Inflammatory macrophage treated with lipopolysaccharide for 4 hours (primary cell): ENCODE data around the gene PHOX2A.
"Not testable (repeated sequence)": the region's sequence is repeated elsewhere in the genome, so short reads cannot be mapped to it uniquely, and the experiment has no call there.

Source experiments
- DNase-seq: peaks from one replicate; pipeline ENCODE4 v3.0.0-alpha.2; 2020

Gene PHOX2A

DNA sequence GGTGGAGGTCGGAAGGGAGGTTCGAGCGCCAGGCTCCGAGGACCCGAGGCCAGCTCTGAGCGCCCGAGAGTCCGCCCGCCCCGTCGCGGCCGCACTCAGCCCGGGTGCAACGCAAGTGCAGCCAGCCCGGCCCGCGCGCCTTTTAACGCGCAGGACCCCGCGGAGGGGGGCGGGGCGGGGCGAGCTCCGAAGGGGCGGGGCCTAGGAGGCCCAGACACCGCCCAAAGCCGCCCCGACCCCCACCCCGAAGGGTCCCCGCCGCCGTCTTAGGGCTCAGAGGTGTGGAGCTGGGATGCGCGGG is at the start of gene PHOX2A:
TSS of gene PHOX2A (minus strand) at position 117 of the 301 bp plus-strand sequence. CDS start 172 bp downstream, outside the sequence.
- no peak for DNase-seq

DNA sequence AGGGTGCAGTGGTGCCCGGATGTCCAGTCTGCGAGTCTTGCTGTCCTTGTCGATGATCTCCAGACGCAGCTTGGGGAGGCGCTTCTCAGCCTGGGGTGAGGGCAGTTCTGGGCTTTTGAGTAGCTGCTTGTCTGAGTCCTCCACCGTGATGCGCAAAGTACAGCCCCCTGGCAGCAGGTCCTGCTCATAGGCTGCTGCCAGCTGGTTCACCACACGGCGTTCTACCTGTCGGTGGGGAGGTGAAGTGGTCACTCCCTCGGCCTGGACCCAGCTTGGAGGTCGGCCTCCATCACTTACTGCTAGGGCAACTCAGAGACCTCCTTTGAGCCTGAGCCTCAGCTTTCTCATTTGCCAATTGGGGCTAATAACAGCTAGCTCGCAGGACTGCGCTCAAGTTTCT is 49.4 kb upstream of the PHOX2A start:
- no peak for DNase-seq

DNA sequence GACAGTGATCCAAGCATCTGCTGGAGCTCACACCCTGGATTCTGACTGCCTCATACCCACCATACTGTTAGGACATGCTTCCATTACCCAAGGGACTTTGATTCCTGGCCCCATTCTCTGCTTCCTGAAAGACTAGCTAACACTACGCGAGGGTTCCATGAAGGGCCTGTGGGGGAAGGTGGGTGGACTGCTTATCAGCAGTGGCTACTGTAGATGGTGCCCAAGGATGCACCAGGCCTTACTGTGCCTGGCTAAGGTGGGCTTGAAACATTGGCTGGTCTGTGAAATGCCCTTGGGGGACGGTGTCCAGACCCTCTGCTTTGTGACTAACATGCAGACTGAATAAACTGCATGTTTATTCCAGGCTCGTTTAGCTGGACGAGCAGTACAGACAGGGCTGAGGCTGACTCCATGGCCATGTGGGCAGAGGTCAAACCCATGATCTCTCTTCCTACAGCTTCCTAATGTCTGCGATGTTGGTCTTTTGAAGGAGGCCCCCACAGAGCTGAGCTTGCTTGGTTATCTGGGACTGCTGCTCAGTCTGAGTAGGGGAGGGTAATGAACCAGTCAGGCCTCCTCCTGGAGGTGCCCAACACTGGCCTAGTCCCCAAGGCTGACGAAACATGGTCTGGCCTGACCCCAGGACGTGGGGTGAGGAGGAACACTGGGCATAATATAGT is 48.3 kb upstream of the PHOX2A start:
- no peak for DNase-seq

GRCh38 chr11:72290741-72291140 is 46.8 kb upstream of the PHOX2A start:
- peak; percentile 67 for DNase-seq

GRCh38 chr11:72287293-72287692 is 43.3 kb upstream of the PHOX2A start:
- DNase-seq: no peak

DNA sequence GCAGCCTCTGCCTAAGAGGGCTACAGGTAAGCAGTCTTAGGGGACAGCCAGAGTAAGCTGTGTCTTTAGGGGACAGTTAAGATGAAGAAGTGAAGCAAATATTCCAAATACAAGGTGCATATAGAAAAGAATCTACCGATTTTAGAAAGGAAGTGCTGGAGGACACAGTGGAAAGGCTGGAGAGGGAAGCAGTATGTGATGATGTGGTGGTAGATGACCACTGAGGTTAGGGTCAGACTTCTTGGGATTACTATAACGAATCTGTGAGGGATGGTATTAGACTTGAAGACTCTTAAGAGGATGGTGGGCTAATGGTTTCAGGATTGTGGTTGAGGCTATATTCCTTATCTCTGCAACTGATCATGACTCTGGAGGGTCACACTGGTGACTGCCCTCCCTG is 40.0 kb upstream of the PHOX2A start:
- no peak for DNase-seq

DNA sequence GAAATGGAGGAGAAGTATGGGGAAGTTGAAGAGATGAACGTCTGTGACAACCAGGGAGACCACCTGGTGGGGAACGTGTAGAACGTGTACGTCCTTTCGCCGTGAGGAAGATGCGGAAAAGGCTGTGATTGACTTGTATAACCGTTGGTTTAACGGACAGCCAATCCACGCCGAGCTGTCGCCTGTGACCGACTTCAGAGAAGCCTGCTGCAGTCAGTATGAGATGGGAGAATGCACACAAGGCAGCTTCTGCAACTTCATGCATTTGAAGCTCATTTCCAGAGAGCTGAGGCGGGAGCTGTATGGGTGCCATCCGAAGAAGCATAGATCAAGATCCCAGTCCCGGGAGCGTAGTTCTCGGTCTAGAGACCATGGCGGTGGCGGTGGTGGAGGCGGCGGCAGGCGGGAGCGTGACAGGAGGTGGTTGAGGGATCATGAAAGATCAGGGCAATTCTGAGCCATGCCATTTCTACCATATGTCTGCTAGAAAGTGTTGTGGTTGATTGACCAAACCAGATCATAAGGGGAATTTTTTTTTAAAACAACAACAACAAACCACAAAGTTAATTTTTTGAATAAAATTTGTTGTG is 36.8 kb upstream of the PHOX2A start:
- DNase-seq: no peak

GRCh38 chr11:72280037-72280436 is 36.1 kb upstream of the PHOX2A start:
- no peak for DNase-seq

- no peak for DNase-seq
Observed at GRCh38 chr11:72278905-72279304, 34.9 kb upstream of the PHOX2A start.

DNA sequence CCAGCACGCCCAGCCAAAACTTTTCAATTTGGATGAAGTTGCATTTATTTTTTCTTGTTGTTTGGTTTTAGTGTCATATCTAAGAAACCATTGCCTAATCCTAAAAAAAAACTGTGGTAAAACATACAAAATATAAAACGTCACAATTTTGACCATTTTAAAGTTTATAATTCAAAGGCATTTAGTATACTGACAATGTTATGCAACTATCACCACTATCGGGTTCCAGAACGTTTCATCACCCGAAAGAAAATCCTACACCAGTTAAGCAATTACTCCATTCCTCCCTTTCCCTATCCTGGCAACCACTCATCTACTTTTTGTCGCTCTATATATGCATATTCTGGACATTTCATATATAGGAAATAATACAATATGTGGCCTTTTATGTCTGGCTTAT is 30.5 kb upstream of the PHOX2A start:
- DNase-seq: no peak

DNA sequence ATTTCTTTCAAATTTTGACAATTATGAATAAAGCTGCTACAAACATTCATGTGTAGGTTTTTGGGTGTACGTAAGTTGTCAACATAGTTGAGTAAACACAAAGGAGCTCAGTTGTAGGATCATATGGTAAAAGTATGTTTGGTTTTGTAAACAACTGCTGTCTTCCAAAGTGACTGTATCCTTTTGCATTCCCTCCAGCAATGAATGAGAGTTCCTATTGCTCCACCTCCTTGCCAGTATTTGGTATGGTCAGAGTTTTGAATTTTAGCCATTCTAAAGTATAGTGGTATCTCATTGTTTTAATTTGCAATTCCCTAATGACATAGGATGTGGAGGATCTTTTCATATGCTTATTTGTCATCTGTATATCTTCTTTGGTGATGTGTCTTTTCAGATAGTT is 28.0 kb upstream of the PHOX2A start:
- DNase-seq: no peak

DNA sequence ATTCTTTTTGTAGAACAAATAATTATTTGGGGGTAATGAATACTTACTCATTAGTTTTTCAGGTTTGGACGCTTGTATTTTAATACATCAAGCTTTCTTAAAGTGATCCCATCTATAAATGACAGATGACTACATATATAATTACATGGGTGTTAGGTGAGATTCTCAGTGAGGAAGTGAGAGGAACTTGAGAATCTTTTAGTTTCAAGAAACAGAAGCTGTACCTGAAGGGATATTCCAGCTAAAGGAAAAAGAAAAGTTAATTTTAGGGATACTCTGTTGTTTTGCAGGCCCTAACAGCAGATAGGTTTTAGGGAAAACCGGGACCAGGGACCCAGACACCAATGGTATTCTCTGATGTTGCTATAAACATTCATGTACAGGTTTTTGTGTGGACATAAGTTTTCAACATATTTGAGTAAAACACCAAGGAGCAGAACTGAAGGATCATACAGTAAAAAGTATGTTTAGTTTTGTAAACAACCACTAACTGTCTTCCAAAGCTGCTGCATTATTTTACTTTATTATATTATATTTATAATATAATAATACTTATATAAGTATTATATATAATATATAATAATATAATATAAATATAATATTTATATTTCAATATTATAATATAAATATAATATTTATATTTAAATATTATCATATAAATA is 24.1 kb upstream of the PHOX2A start:
- DNase-seq: no peak

DNA sequence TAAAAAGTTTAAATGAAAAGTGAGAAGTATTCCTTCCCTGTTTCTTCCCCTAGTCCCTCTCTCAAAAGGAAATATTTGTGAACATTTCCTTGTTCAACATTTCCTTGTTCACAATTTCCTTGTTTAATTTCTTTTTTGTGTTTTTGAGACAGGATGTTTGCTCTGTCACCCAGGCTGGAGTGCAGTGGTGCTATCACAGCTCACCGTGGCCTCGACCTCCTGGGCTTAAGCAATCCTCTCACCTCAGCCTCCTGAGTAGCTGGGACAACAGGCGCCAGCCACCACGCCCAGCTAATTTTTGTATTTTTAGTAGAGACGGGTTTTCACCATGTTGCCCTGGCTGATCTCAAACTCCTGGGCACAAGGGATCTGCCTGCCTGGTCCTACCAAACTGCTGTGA is 23.0 kb upstream of the PHOX2A start:
- not testable (repeated sequence) for DNase-seq

GRCh38 chr11:72265951-72266350 is 22.0 kb upstream of the PHOX2A start:
- DNase-seq: no peak

DNA sequence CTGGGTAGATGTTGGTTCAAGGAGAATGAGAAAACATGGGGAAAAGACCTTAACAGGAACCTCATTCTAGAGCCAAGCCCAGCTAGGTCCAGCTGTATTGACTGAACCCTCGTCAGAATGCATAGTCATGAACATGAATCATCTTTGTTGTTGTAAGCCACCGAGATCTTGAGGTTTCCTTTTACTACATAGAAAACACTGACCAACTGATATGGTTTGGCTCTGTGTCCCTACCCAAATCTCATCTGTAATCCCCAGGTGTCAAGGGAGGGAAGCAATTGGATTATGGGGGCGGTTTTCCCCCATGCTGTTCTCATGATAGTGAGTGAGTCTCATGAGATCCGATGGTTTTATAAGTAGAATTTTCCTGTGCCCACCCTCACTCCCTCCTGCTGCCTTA is 19.4 kb upstream of the PHOX2A start:
- DNase-seq: peak; percentile 73

- no peak for DNase-seq
Observed at GRCh38 chr11:72260574-72260973, 16.6 kb upstream of the PHOX2A start.

DNA sequence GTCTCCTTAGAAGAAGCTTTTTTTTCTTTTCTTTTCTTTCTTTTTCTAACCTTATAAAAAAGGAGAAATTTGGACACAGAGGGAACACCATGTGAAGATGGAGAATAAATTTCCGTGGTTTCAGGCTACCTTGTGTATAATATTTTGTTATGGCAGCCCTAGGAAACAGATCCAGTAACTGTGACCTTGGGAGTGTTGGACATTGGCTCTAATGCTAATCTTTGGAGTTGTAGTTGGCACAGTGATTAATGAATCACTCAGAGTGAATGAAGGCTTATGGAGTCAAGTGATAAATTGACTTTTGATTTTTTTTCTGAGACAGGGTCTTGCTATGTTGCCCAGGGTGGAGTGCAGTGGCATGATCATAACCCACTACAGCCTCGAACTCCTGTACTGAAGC is 15.5 kb upstream of the PHOX2A start:
- no peak for DNase-seq

DNA sequence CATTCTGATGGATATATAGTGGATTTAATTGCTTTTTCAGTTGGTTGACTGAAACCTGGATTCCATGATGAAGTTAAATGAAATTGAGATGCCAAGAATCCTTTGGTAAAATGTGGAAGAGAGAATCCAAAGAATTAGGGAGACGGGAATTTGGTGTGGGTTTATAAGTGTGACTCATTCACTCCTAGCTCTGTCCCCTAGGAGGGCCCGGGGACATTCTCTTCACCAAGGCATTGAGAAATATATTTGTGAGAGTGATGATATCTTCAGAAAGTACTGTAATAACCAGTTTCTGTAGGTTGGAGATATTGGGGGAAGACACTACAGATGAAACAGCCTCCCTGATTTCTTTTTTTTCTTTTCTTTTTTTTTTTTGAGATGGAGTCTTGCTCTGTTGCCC is 13.6 kb upstream of the PHOX2A start:
- no peak for DNase-seq

GRCh38 chr11:72254299-72254993 is 10.5 kb upstream of the PHOX2A start:
- DNase-seq: no peak

DNA sequence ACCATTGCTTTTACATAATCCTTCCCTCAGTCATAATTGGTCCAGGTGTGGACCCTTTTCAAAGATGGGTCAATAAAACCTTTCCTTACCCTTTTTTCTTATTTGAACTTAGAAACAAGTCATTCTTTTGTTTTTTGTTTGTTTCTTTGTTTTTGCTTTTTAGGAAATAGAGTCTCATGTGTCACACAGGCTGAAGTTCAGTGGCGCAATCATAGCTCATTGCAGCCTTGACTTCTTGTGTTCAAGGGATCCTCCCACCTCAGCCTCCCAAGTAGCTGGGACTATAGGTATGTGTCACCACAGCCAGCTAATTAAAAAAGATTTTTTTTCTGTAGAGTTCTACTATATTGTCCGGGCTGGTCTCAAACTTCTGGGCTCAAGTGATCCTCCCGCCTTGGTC is 9.4 kb upstream of the PHOX2A start:
- DNase-seq: peak; percentile 42

DNA sequence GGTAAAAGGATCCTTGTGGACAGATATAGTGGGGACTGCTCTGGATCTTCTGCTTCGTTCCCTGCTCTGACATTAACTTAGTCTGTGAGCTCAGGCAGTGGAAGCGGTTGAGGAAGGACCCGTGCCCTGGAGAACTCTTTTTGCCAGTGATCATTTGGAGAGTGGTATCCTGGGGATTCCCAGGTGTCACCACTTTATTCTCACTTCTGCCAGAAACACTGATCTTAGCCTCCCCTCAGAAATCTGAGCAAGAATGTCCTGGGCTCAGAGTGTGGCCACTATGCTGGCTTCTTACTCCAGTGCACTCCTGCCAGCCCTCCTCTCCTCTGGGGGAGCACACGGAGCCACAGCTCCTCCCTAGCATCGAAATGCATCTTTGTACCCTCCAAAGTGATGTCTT is 7.6 kb upstream of the PHOX2A start:
- DNase-seq: no peak

GRCh38 chr11:72250661-72251464 is 6.9 kb upstream of the PHOX2A start:
- no peak for DNase-seq

DNA sequence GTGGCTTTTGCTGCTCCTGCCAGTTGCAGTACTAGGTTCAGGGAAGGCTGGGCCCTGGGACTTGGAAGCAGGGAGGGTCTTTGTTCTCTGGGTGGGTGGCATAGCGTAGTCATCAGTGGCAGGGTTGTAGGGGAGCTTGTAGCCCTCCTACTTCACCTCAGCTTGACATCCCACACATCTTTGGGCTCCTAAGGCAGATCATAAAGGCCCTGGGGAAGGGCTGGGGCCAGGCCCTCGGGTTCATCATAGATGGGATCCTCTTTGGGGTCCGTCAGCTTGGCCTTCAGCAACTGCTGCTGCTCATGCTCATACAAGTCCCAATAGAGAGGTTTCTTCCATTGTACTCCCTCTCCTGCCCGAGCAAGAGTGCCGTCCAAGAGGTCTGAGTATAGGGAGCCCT is 6.0 kb upstream of the PHOX2A start:
- no peak for DNase-seq
